Hematopoietic multipotent progenitor cell treated with erythropoietin and hydrocortisone succinate and interleukin-3 and kit ligand, for 4 days (in vitro differentiated cells): ENCODE results near the gene SLC48A1.
A peak's percentile ranks its signal among the peaks of the same experiment; 100 is the strongest.

ENCODE experiments used
- DNase-seq: peaks from one replicate; pipeline ENCODE4 v3.0.0-alpha.2; 2015

The SLC48A1 gene

GRCh38 chr12:47758834-47759690 lies 14.0 kb upstream of the SLC48A1 start, which contains the start of gene RAPGEF3:
Gene RAPGEF3, minus strand, starts transcription at chr12:47758880. Its CDS starts 324 bp downstream, at chr12:47758556.
- DNase-seq = peak; percentile 89

DNA sequence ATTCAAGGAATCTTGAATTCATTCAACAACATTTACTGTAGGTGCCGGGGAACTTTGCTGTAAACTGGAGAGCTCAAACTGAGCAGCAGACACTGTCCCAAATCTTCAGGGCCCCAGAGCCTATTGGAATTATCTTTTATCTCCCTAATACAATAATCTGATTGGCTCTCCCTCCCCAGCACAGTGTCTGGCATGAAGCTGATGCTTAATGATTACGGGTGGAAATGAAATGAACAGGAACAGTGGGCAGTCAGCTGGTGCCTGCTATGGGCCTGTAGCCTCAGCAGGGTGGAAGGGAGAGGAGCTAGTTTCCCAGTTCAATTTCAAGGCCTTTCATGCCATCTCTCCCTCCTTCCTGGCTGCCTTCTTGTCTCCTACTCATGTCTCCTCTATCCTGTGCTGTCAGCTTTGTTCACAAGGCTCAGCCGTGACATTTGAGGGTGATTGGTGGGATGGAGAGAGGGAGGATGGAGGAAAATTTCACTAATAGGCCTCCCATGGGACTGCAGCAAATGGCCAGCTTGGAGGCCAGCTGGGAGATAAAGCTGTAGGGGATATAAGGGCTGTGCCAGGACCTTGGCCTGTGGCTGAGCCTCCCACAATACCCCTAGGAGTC lies 10.1 kb upstream of the SLC48A1 start:
- DNase-seq = no peak

- peak; percentile 52 for DNase-seq
Measured at GRCh38 chr12:47763481-47764346, 9.3 kb upstream of the SLC48A1 start.

DNA sequence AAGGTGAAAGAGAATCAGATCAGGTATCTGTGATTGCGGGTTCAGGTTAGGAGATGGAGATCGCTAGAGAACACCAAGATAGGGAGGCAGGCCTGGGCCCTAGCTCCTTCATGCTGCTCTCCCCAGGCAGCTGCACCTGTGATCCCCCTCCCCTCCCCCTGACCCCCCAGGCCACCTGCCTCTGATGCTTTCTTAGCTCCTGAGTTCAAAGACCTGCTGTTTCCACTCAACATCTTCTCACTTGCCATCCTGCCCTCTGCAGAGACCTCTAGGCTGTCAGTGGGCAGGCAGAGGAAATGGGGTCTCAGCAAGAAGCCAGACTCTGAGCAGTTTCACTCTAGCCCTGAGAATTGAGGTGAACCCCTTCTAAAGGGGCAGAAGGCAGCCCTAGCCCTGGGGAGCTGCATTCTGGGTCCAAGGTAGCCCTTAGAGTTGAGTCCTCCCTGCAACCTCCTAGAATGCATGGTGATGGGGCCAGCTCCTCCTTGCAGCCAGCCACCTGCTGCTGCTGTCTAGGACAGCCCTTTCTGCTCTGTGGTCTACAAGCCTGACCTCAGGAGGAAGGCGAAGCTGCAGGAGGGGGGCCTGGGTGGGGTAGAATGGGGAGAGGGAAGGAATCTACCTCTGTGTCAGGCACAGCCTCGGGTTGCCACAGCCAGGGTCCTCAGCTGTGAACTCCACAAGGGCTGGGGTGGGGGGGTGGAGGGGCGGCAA lies 6.4 kb upstream of the SLC48A1 start:
- no peak for DNase-seq

- peak; percentile 83 for DNase-seq
Measured at GRCh38 chr12:47767216-47767724, 5.8 kb upstream of the SLC48A1 start.

DNA sequence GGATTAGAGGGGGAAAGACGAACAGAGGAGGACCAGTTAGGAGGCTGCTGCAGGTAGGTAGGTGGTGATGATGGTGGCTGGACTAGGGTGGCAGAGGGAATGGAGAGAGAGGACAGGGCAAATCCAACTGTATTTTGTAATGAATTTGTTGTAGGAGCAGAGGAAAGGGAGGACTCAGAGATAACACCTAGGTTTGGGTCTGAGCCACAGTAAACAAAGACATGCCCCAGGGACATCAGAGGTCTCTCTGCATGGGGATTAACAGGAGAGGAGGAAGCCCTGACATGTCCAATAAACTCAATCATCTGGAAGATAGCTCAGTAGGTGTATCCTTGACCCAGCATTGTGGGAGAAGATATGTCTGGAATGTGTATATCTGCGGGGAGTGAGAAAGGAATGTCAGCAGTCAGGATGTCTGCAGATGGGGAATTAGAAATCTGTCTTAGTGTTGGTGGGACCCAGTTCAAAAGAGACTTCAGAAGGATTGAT lies 4.7 kb upstream of the SLC48A1 start:
- no peak for DNase-seq

DNA sequence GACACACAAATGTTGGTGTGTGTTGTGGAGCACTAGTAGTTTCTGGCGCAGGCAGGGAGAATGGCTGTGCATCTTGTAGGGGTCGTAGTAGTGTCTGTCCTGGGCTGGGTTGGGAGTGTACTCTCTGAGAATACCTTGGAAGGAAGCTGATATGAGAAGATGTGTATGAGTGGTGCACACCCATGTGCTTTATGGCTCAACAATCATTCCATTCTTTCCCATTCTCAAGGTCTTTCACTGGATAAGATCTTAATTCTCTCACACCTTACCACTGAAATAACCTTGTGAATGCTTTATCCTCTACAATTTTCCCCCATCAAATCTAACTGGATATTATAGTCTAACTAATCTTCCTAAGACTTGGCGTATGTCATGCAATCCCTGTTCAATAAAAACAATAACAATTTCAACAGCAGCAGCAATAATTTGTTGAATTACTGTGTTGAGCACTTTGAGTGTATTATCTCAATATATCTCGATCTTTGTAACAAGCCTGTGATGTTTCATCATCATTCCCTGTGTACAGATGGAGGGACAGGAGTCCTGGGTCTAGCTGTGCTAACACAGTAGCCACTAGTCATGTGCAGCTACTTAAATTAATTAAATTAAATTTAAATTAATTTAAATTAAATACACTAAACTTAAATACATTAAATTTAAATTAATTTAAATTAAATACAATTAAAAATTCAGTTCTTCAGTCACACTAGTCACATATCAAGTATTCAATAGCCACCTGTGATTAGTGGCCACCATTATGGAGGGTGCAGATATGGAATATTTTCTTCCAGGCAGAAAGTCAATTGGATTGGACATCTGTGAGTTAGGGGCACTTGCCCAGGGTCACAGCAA lies 3.6 kb upstream of the SLC48A1 start:
- DNase-seq = no peak

DNA sequence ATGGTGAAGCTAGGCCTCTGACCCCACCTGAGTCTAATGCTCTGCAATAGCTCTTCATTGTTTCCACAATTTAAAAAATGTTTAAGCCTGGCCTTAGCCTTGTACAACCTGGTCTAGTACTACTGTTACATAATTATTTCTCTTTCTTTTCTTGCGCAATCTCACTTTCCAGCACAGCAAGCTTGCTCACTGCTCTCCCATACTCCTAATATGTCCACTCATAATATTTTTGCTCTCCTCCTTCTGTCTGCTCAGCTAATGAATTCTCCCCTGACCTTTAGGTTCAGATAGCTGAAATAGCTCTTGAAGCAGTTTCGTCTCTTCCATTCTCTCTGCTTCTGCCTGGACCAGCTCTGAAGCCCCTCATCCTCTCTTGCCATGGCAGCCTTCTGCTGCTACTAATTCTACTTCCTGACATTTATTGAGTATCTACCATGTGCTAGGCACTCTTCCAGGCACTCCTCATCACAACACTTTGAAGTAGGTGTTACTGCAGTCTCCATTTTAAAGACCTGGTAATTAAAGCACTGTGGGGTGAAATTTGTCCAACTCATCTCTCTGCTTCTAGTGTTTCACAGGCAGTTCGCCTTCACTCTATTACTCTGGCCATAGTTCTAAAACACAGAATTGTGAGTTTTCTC lies 2.8 kb upstream of the SLC48A1 start:
- DNase-seq = peak; percentile 58

GRCh38 chr12:47771304-47771703 lies 1.7 kb upstream of the SLC48A1 start:
- no peak for DNase-seq

DNA sequence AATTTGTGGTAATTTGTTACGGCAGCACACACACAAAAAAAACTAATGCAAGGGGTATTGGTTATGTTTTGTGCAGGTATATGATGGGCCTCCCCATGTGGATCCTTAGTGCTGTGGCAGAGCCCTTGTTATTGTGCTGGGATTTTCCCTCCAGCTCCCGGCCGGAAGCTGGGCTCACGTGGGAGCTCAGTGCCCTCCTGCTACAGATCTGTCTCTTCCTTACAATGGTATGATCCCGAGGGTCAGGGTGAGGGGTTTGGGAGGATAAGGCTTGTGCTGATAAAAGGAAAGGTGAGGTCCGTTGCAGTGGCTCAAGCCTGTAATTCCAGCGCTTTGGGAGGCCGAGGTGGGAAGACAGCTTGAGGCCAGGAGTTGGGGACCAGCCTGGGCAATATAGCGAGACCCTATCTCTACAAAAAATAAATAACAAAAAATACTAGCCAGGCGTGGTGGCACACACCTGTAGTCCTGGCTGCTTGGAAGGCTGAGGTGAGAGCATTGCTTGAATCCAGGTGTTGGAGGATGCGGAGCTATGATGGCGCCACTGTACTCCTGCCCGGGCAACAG lies 861 bp upstream of the SLC48A1 start:
- DNase-seq = no peak

GRCh38 chr12:47772738-47773061 lies 338 bp upstream of the SLC48A1 start:
- no peak for DNase-seq

GRCh38 chr12:47773858-47774580 lies 981 bp downstream of the SLC48A1 start:
- peak; percentile 36 for DNase-seq

GRCh38 chr12:47774663-47775062 lies 1.6 kb downstream of the SLC48A1 start:
- DNase-seq = peak; percentile 38

- DNase-seq = peak; percentile 96
Measured at GRCh38 chr12:47775100-47775911, 2.3 kb downstream of the SLC48A1 start.

- peak; percentile 69 for DNase-seq
Measured at GRCh38 chr12:47776471-47777143, 3.6 kb downstream of the SLC48A1 start.

DNA sequence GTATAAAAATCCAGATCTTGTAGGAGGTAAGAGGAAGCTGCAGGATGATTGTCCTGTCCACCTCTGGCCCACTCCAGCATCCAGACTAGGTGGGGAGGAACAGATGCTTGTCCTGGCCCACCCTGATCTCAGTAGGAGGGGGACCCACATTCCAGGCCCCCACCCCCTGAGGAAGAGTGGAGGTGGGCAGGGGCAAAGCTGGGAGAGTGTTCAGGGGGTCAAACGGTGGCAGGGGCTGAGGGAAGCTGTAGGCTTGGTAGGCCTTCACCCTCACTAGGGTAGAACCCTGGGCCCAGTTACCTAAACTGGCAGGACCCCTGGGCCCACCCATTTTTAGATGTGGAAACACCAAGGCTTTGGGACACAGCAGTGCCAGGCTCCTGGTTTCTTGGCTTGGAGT lies 4.1 kb downstream of the SLC48A1 start:
- DNase-seq = no peak

DNA sequence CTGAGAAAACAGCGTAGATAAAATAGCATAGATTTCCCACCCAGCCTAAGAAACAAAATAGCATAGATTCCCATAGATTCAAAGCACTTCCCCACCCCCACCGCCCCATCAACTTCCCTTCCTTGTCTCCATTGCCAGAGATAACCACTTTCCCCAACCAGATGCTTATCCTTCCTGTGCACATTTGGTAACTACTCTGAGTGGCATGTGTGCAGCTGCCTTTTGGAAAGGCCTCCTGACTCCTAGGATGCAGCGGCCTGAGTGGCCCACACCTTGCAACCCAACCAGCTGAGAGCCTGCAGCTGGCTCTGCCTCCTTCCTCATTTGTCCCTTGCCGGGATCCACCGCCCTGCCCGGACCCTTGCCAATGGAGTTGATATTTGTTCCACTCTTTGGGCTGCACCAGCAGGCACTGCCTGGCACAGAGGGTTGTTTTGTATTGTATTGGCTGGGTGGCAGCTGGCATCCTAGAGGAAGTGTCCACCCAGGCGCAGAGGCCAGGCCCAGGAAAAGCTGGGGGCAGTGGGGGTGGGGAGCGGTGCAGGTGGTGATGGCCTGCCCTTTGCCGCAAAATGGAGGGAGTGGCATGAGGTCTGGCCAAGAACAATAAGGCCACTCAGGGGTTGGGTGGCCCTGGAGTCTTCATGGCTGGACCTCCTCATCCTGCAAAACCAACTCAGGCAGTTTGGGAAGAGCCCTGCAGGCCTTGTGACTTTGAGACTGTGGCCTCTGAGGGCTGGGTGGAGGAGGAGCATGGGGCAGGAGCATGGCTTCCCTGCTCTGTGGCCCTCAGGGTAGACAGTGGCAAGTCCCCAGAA lies 4.9 kb downstream of the SLC48A1 start:
- peak; percentile 96 for DNase-seq
